K562 (cell line): ENCODE results near the gene AIRE. TPM values are rescaled to one million over a fixed set of nuclear protein-coding genes. Genes with fewer than 3 reads are reported as not detected.

ENCODE experiments used
- ATAC-seq: fragments of 200-7000 bp; cut with Tn5 transposase; 3 replicates; pipeline ENCODE4 v1.9.1; 2020; ENCODE audit warnings: moderate library complexity
- BruUV-seq: library from RNA; stranded (reverse); fragments of 400-500 nt; replicated peaks from 2 replicates; lab custom pipeline; 2021; lab: Mats Ljungman, UMichigan
- CTCF ChIA-PET: fragments of 300-600 bp; formaldehyde crosslinking; extraction: SDS; loops from one replicate; lab custom pipeline; 2021; ENCODE audit warnings: low intra/inter-chr PET ratio; lab: Yijun Ruan, JAX
- POLR2A ChIA-PET: fragments of 300-600, 350-650 bp; sonication (Branson Sonifier 250); formaldehyde crosslinking; extraction: SDS; loops from one replicate; lab custom pipeline; 2021; ENCODE audit warnings: antibody characterized with exemption, inconsistent platforms; lab: Yijun Ruan, JAX
- DNase-seq, 4 experiments: peaks; one replicate each; pipeline versions ENCODE4 v3.0.0 to v3.0.0-alpha.2; 2011 to 2018; ENCODE audit warnings: low spot score in 3 of 4, mixed read lengths in 3 of 4; ENCODE audit errors: extremely low read depth in 1 of 4
- FAIRE-seq: peaks from 2 replicates; lab custom pipeline; 2011; peaks lifted over from hg19 to GRCh38; lab: Jason Lieb, UNC
- H2AFZ ChIP-seq: 2 replicates; pipeline ENCODE4 v1.6.0; 2011; ENCODE audit warnings: low read depth, low read length, control low read depth, inconsistent platforms
- H3K27ac ChIP-seq: fragments of 200-600 bp; 3 replicates; pipeline ENCODE4 v1.8.0; 2011; ENCODE audit warnings: low read depth, mild to moderate bottlenecking, control low read depth, inconsistent platforms, low read length, moderate library complexity, mixed read lengths; ENCODE audit errors: extremely low read depth
- H3K27me3 ChIP-seq, 2 experiments: fragments of 300-600 bp in 1 of 2; 2 replicates in 1 of 2; 3 replicates in 1 of 2; pipeline versions ENCODE4 v1.6.0 to v1.8.0; 2011; ENCODE audit warnings: inconsistent platforms in 2 of 2, low read length in 2 of 2, mild to moderate bottlenecking in 1 of 2, mixed read lengths in 1 of 2, moderate library complexity in 1 of 2; ENCODE audit not compliant: control insufficient read depth in 2 of 2, insufficient read depth in 2 of 2
- H3K36me3 ChIP-seq: fragments of 300-600 bp; 3 replicates; pipeline ENCODE4 v1.8.0; 2011; ENCODE audit warnings: mild to moderate bottlenecking, low read length, inconsistent platforms; ENCODE audit not compliant: control insufficient read depth, insufficient read depth
- H3K4me1 ChIP-seq, 2 experiments: fragments of 200-600 bp in 1 of 2; replicated peaks in 1 of 2; 2 replicates in 1 of 2; 3 replicates in 1 of 2; pipeline versions ENCODE4 v1.5.1 to v1.8.0; 2011; ENCODE audit warnings: inconsistent platforms in 2 of 2, low read length in 2 of 2, mild to moderate bottlenecking in 1 of 2, mixed read lengths in 1 of 2, moderate library complexity in 1 of 2; ENCODE audit not compliant: control insufficient read depth in 2 of 2, insufficient read depth in 2 of 2
- H3K4me2 ChIP-seq: 2 replicates; pipeline ENCODE4 v1.6.1; 2011; ENCODE audit warnings: low read length, control low read depth, inconsistent platforms, mixed read lengths; ENCODE audit not compliant: insufficient read depth
- H3K4me3 ChIP-seq: fragments of 200-600 bp; sonication (generic), shearing (Covaris generic); 2 replicates; pipeline ENCODE4 v1.5.1; 2016; ENCODE audit warnings: control low read depth, inconsistent platforms
- H3K79me2 ChIP-seq: fragments of 200-600 bp; 3 replicates; pipeline ENCODE4 v1.8.0; 2011; ENCODE audit warnings: low read length, inconsistent platforms; ENCODE audit not compliant: control insufficient read depth, insufficient read depth
- H3K9ac ChIP-seq, 2 experiments: 2 replicates each; pipeline versions ENCODE4 v1.6.0 to v1.6.1; 2011; ENCODE audit warnings: low read depth in 2 of 2, low read length in 2 of 2, control low read depth in 1 of 2, inconsistent platforms in 1 of 2, mild to moderate bottlenecking in 1 of 2, mixed read lengths in 1 of 2; ENCODE audit not compliant: insufficient read depth in 1 of 2
- H3K9me1 ChIP-seq: one replicate; pipeline ENCODE4 v1.6.0; 2011; ENCODE audit warnings: inconsistent platforms, mild to moderate bottlenecking, low read length, moderate library complexity; ENCODE audit not compliant: control insufficient read depth, insufficient read depth
- H3K9me3 ChIP-seq: replicated peaks from 2 replicates; pipeline ENCODE4 v1.5.1; 2011; ENCODE audit warnings: low read depth, low read length, inconsistent platforms; ENCODE audit not compliant: control insufficient read depth, insufficient read depth
- H4K20me1 ChIP-seq: replicated peaks from 2 replicates; pipeline ENCODE4 v1.6.1; 2011; ENCODE audit warnings: low read length, inconsistent platforms, mixed read lengths; ENCODE audit not compliant: control insufficient read depth, insufficient read depth
- ARID3A ChIP-seq: IDR thresholded peaks from 2 replicates; pipeline ENCODE4 v1.6.1; 2012; ENCODE audit warnings: low read depth, low read length, improper control_type of control experiment, borderline replicate concordance
- EHMT2 ChIP-seq: fragments of 450-650 bp; IDR thresholded peaks from 2 replicates; pipeline ENCODE4 v1.6.1; 2018; ENCODE audit warnings: antibody characterized with exemption
- HMGXB4 ChIP-seq: sonication (generic); formaldehyde crosslinking; IDR thresholded peaks from 2 replicates; pipeline ENCODE4 v1.8.1; 2023; ENCODE audit warnings: mild to moderate bottlenecking, missing genetic modification reagents
- KAT7 ChIP-seq: sonication (generic); formaldehyde crosslinking; IDR thresholded peaks from 2 replicates; pipeline ENCODE4 v1.8.0; 2022; ENCODE audit warnings: missing genetic modification reagents, mild to moderate bottlenecking, borderline replicate concordance
- NFE2L1 ChIP-seq: fragments of 450-650 bp; IDR thresholded peaks from 2 replicates; pipeline ENCODE4 v1.6.1; 2016; ENCODE audit warnings: missing genetic modification characterization, low read depth, mild to moderate bottlenecking, missing compliant biosample characterization, moderate library complexity, borderline replicate concordance
- NFYB ChIP-seq: IDR thresholded peaks from 2 replicates; pipeline ENCODE4 v1.6.1; 2011; ENCODE audit warnings: mild to moderate bottlenecking, moderate library complexity; ENCODE audit not compliant: insufficient read length; ENCODE audit errors: extremely low read depth
- NONO ChIP-seq, 2 experiments: fragments of 200-400 bp in 1 of 2; fragments of 450-650 bp in 1 of 2; formaldehyde crosslinking in 1 of 2; IDR thresholded peaks; 2 replicates each; pipeline ENCODE4 v1.6.1; 2017; ENCODE audit warnings: low read depth in 2 of 2, mild to moderate bottlenecking in 2 of 2, moderate library complexity in 2 of 2, low read length in 1 of 2
- PTTG1 ChIP-seq: fragments of 450-650 bp; IDR thresholded peaks from 2 replicates; pipeline ENCODE4 v1.6.1; 2016; ENCODE audit warnings: low read depth, mild to moderate bottlenecking, missing genetic modification characterization, missing compliant biosample characterization
- RBM25 ChIP-seq: fragments of 200-400 bp; formaldehyde crosslinking; IDR thresholded peaks from 2 replicates; pipeline ENCODE4 v1.6.1; 2018; ENCODE audit warnings: low read length, low read depth, moderate library complexity; ENCODE audit not compliant: severe bottlenecking
- SRF ChIP-seq, 2 experiments: fragments of 250-450, 450-650 bp in 1 of 2; sonication (Bioruptor Pico) in 1 of 2; sonication (generic) in 1 of 2; formaldehyde crosslinking; IDR thresholded peaks; 2 replicates each; pipeline versions ENCODE4 v1.5.0 to v1.5.1; 2020 to 2022; ENCODE audit warnings: mild to moderate bottlenecking in 1 of 2, missing genetic modification reagents in 1 of 2
- SRSF1 ChIP-seq: fragments of 200-400 bp; formaldehyde crosslinking; IDR thresholded peaks from 2 replicates; pipeline ENCODE4 v1.6.1; 2017; ENCODE audit warnings: mild to moderate bottlenecking, low read depth, low read length, moderate library complexity
- ZFP91 ChIP-seq: sonication (generic); formaldehyde crosslinking; IDR thresholded peaks from 2 replicates; pipeline ENCODE4 v1.8.0; 2022; ENCODE audit warnings: mild to moderate bottlenecking, missing genetic modification reagents
- WGBS: fragments of 100-300 bp; shearing (Covaris generic); methylation state at CpG from one replicate; pipeline ENCODE4 v1.1.6; 2016; ENCODE audit warnings: low coverage, mixed read lengths; ENCODE audit not compliant: insufficient coverage; ENCODE audit errors: missing lambda C conversion rate; 5-methylcytosine and 5-hydroxymethylcytosine counted together
- in situ Hi-C: fragments of 300-500 bp; cut with MboI; formaldehyde crosslinking; loops from 4 replicates; pipeline ENCODE4 v1.15.0; 2018; ENCODE audit warnings: inconsistent platforms, mixed read lengths
- intact Hi-C: fragments of 100-400 bp; cut with micrococcal nuclease; formaldehyde crosslinking; loops from 2 replicates; pipeline ENCODE4 v1.14.2; 2022
- polyA plus RNA-seq, 8 experiments: library from polyadenylated mRNA; depleted of rRNA in 4 of 8; stranded (reverse) in 5 of 8; unstranded in 3 of 8; fragments of >200 nt; fragmentation: Nextera tagmentation in 2 of 8; fragmentation: Illumina TruSeq in 1 of 8; extraction: Ambion mirVana in 2 of 8; extraction: Trizol in 1 of 8; gene quantifications; 2 replicates each; pipeline versions ENCODE4 v1.2.1 to v1.2.3, GENCODE V29; 2011 to 2014; ENCODE audit warnings: inconsistent platforms in 1 of 8, missing spikeins in 1 of 8
- total RNA-seq, 7 experiments: library from RNA; depleted of rRNA in 6 of 7; stranded (reverse); fragments of >200 nt in 6 of 7; fragmentation: Illumina TruSeq in 2 of 7; extraction: Trizol in 2 of 7; gene quantifications; 2 replicates each; pipeline versions ENCODE4 v1.2.1 to v1.2.3, GENCODE V29; 2011 to 2021; ENCODE audit warnings: low replicate concordance in 1 of 7

The AIRE gene
- total and polyA plus RNA-seq, 9 of the 15 experiments (the other 6 are each of a cell fraction or from before 2014, with no cell fraction given): 0.01 TPM; not detected in 8

GRCh38 chr21:44273046-44273445 is 12.6 kb upstream of the AIRE start:
- ChIA-PET CTCF (no interaction called here), POLR2A (interaction anchor here (0.6 to 1.9 kb wide), 2 partner anchors 9 to 496 kb away, joined by 3 to 4 read pairs; no protein-coding TSS in a partner anchor)
- Histone ChIP-seq H3K9me3 (no peaks in the 10 kb centered on the region), H3K27ac (no peak overlapping the region), H3K36me3 (no peaks in the 10 kb centered on the region), H3K4me2 (no peak overlapping the region), H4K20me1 (no peaks in the 10 kb centered on the region; the same call in 1 of the 2 replicates), H3K79me2 (no peaks in the 10 kb centered on the region), H3K9ac (no peak overlapping the region), H3K27me3 (peaks cover 34 to 53% of the 10 kb centered on the region in 2 experiments; a peak in 4 of 5 replicates), H2AFZ (no peak overlapping the region), H3K4me1 (peaks cover 0 to 16% of the 10 kb centered on the region in 2 experiments; a peak in 1 of 5 replicates), H3K4me3 (no peak overlapping the region), H3K9me1 (no peaks in the 10 kb centered on the region)
- ATAC-seq: no peak
- FAIRE-seq: no peak
- intact Hi-C loops: no loop called here
- WGBS: 1% methylated on average over 7 of the region's 7 CpGs
- no peak for DNase-seq
- in situ Hi-C loops: no loop called here
- no TSS peak for BruUV-seq
- TF ChIP-seq KAT7: no peak
- TF ChIP-seq RBM25: no peak
- TF ChIP-seq NFYB: no peak
- no peak for TF ChIP-seq HMGXB4 (CRISPR knock-in tag)
- no peak for TF ChIP-seq NFE2L1 (tag)
- no peak for TF ChIP-seq ARID3A
- TF ChIP-seq ZFP91 (CRISPR knock-in tag): no peak
- no peak for TF ChIP-seq EHMT2
- no peak for TF ChIP-seq PTTG1 (tag)
- no peak for TF ChIP-seq SRF (CRISPR knock-in tag; IDR thresholded peaks at IDR 0.05)
- no peak for TF ChIP-seq NONO (IDR thresholded peaks at IDR 0.05; ENCODE audit: low read depth in 2 of 2, low read length in 1 of 2)
- TF ChIP-seq SRSF1: no peak
